Uterus (tissue), 4 donors: Measurements from ENCODE around the gene HAAO. TPM values are rescaled to one million over a fixed set of nuclear protein-coding genes. Genes with fewer than 3 reads are reported as not detected.

ENCODE experiments used
- DNase-seq, 2 donors: peaks; one replicate each; pipeline ENCODE4 v3.0.0-alpha.2; 2019 to 2020
- H3K27ac ChIP-seq, 2 donors: fragments of 200-600 bp; sonication (generic); 1 replicate in 1 of 2; 2 replicates in 1 of 2; pipeline ENCODE4 v1.5.1; 2016 to 2018
- H3K27me3 ChIP-seq, 2 donors: fragments of 200-600 bp; sonication (generic); one replicate each; pipeline ENCODE4 v1.5.1; 2018 to 2019; ENCODE audit warnings: control low read depth in 1 of 2
- H3K36me3 ChIP-seq, 2 donors: fragments of 200-600 bp; sonication (generic); one replicate each; pipeline ENCODE4 v1.5.1; 2019; ENCODE audit warnings: control low read depth in 1 of 2
- H3K4me1 ChIP-seq, 2 donors: fragments of 200-600 bp; sonication (generic); one replicate each; pipeline ENCODE4 v1.5.1; 2018 to 2019; ENCODE audit warnings: control low read depth in 1 of 2
- H3K4me3 ChIP-seq, 2 donors: fragments of 200-600 bp; sonication (generic); 1 replicate in 1 of 2; 2 replicates in 1 of 2; pipeline ENCODE4 v1.5.1; 2018 to 2019; ENCODE audit warnings: mild to moderate bottlenecking in 1 of 2
- H3K9me3 ChIP-seq, 2 donors: fragments of 200-600 bp; sonication (generic); one replicate each; pipeline ENCODE4 v1.5.1; 2019; ENCODE audit warnings: control low read depth in 1 of 2
- POLR2A ChIP-seq, 2 donors: fragments of 450-650 bp; IDR thresholded peaks; one replicate each; pipeline ENCODE4 v1.6.1; 2016; ENCODE audit warnings: antibody characterized with exemption in 2 of 2, mild to moderate bottlenecking in 1 of 2, moderate library complexity in 1 of 2
- intact Hi-C: fragments of 100-400 bp; cut with DNase I; formaldehyde crosslinking; loops from one replicate; pipeline ENCODE4 v1.15.1; 2023; ENCODE audit warnings: low total_unique reads
- total RNA-seq, 4 donors: library from RNA; depleted of rRNA in 3 of 4; stranded (reverse); fragments of >200 nt in 3 of 4; gene quantifications; one replicate each; pipeline versions ENCODE4 v1.1.0 to v1.2.4, GENCODE V29; 2014 to 2023
- TF ChIP-seq, protein P1 (sequence below), 4 experiments: fragments of 200-600 bp in 2 of 4; fragments of 450-650 bp in 2 of 4; sonication (generic) in 2 of 4; IDR thresholded peaks; one replicate each; pipeline ENCODE4 v1.5.1; 2016 to 2019; ENCODE audit warnings: antibody characterized with exemption in 4 of 4, mild to moderate bottlenecking in 2 of 4, moderate library complexity in 1 of 4
- donor health status: DM: yes; HTN: yes; CAD: no.

The HAAO gene
- total RNA-seq, 4 donors from 2014 or later, result 3.1 to 25.1 (median 20.8) TPM

- no peak overlapping the region for H3K27ac ChIP-seq
Measured at GRCh38 chr2:42789751-42790150, 2.6 kb downstream of the HAAO start.

DNA sequence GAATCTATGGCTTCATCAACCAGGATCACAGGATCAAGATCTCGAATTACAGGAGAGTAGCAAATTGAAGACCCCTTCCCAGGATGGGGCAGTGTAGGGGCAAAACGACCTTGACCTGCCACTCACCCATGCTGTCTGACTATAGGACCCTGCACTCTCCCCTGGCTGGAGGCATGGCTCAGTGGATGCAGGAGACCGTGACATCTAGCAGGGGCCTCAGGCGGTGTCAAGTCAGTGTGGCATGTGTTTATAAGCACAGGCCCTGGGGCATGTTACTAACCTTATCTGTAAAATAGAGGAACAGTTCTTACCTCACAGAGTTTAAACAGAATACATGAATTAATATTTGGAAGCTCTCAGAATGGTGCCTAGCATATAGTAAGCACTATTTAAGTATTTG lies 3.5 kb downstream of the HAAO start:
- DNase-seq, result no peak
- Histone ChIP-seq H3K4me3 (no peak overlapping the region), H3K36me3 (no peaks in the 10 kb centered on the region), H3K27me3 (no peaks in the 10 kb centered on the region), H3K9me3 (no peaks in the 10 kb centered on the region), H3K27ac (no peak overlapping the region), H3K4me1 (no peaks in the 10 kb centered on the region)
- intact Hi-C loops, result no loop called here
- no peak for TF ChIP-seq POLR2A (IDR thresholded peaks at IDR 0.05)
- TF ChIP-seq, protein P1, sequence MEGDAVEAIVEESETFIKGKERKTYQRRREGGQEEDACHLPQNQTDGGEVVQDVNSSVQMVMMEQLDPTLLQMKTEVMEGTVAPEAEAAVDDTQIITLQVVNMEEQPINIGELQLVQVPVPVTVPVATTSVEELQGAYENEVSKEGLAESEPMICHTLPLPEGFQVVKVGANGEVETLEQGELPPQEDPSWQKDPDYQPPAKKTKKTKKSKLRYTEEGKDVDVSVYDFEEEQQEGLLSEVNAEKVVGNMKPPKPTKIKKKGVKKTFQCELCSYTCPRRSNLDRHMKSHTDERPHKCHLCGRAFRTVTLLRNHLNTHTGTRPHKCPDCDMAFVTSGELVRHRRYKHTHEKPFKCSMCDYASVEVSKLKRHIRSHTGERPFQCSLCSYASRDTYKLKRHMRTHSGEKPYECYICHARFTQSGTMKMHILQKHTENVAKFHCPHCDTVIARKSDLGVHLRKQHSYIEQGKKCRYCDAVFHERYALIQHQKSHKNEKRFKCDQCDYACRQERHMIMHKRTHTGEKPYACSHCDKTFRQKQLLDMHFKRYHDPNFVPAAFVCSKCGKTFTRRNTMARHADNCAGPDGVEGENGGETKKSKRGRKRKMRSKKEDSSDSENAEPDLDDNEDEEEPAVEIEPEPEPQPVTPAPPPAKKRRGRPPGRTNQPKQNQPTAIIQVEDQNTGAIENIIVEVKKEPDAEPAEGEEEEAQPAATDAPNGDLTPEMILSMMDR (IDR thresholded peaks at IDR 0.05), result no peak

More at GRCh38 chr2:42789751-42790150, 2.6 kb downstream of the HAAO start:
- no peak for DNase-seq
- TF ChIP-seq, protein P1 (IDR thresholded peaks at IDR 0.05), result no peak
- TF ChIP-seq POLR2A (IDR thresholded peaks at IDR 0.05), result no peak
- intact Hi-C loops, result no loop called here
- no peaks in the 10 kb centered on the region for H3K9me3 ChIP-seq
- H3K36me3 ChIP-seq, result no peaks in the 10 kb centered on the region
- H3K27me3 ChIP-seq, result no peaks in the 10 kb centered on the region
- H3K4me3 ChIP-seq, result no peak overlapping the region
- H3K4me1 ChIP-seq, result no peaks in the 10 kb centered on the region

GRCh38 chr2:42788478-42788793 lies 3.9 kb downstream of the HAAO start:
- Histone ChIP-seq H3K27ac (no peak overlapping the region), H3K4me1 (no peaks in the 10 kb centered on the region), H3K27me3 (no peaks in the 10 kb centered on the region), H3K36me3 (no peaks in the 10 kb centered on the region), H3K4me3 (no peak overlapping the region), H3K9me3 (no peaks in the 10 kb centered on the region)
- DNase-seq, result no peak
- TF ChIP-seq POLR2A (IDR thresholded peaks at IDR 0.05), result no peak
- TF ChIP-seq, protein P1 (IDR thresholded peaks at IDR 0.05), result no peak
- intact Hi-C loops, result no loop called here

- no peak for DNase-seq
- Histone ChIP-seq H3K27me3 (no peaks in the 10 kb centered on the region), H3K36me3 (no peaks in the 10 kb centered on the region), H3K4me1 (no peaks in the 10 kb centered on the region), H3K4me3 (no peak overlapping the region), H3K27ac (no peak overlapping the region), H3K9me3 (no peaks in the 10 kb centered on the region)
- intact Hi-C loops, result no loop called here
- TF ChIP-seq, protein P1 (IDR thresholded peaks at IDR 0.05), result no peak
- no peak for TF ChIP-seq POLR2A (IDR thresholded peaks at IDR 0.05)
Measured at GRCh38 chr2:42787788-42788477, 4.5 kb downstream of the HAAO start.

GRCh38 chr2:42787424-42787787 lies 5.0 kb downstream of the HAAO start:
- Histone ChIP-seq H3K4me1 (no peaks in the 10 kb centered on the region), H3K27me3 (no peaks in the 10 kb centered on the region), H3K27ac (no peak overlapping the region), H3K4me3 (no peak overlapping the region), H3K9me3 (no peaks in the 10 kb centered on the region), H3K36me3 (no peaks in the 10 kb centered on the region)
- peak in 1 of 2 donors; percentile 5 for DNase-seq
- intact Hi-C loops, result no loop called here
- no peak for TF ChIP-seq POLR2A (IDR thresholded peaks at IDR 0.05)
- TF ChIP-seq, protein P1 (IDR thresholded peaks at IDR 0.05), result no peak
